Medulla oblongata (tissue), 1 donor: ENCODE measurements around the gene SH3PXD2A.
"Not testable (repeated sequence)": the region's sequence is repeated elsewhere in the genome, so short reads cannot be mapped to it uniquely, and the experiment has no call there.

Source experiments
- DNase-seq: peaks from one replicate; pipeline ENCODE4 v3.0.0-alpha.2; 2015; ENCODE audit errors: extremely low spot score

SH3PXD2A gene

DNA sequence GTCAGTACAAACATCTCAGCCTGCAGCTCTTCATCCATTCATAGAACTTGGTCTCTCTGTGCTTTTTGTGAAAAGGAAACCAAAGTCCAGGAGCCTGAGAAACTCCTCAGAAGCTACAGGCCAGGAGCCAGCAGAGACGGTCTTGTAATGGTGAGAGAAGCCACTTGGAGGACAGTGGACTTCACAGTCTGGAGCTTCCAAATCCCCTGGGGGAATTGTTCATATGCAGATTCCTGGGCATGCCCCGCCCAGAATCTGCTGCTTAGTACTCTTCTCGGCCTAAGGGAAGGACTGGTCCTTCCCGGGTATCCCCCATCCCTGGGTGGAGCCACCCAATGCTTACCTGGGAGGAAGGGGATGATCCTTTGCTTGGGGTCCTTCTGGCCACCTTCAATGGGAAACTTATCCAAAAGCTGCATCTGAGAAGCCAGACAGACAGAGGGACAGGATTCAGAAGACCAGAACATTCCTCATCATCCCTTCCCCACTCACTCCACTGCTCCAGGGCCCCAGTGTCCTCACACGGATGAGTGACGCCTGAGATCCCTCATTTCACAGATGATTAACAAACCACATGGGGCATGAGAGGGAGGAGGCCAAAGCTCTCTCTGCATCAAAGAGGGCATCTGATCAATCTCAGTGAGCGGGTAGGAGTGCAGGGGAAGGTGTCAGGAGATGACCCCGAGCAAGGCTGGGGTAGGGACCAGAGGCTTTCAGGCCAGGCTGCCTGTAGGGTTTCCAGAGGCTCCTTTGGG is 88.4 kb downstream of the SH3PXD2A start:
- no peak for DNase-seq

DNA sequence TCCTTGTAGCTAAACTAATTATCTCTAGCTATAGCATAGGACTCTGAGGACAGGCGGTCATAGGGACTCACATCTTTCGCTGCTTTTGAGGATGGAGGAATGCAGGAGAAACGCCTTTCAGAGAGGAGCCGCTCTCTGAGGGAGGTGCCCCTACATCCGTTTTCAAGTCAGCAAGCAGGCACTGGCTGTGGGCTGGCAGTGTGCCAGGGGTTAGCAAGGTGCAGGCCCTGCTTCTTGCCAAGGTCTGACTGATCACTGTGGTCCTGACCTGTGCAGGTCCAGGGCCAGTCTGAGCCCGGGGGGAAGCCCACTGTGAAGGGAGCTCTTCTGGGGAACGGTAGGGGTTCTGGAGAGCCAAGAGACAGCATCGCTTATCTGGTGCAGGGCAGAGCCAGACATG is 89.4 kb downstream of the SH3PXD2A start:
- DNase-seq = no peak

DNA sequence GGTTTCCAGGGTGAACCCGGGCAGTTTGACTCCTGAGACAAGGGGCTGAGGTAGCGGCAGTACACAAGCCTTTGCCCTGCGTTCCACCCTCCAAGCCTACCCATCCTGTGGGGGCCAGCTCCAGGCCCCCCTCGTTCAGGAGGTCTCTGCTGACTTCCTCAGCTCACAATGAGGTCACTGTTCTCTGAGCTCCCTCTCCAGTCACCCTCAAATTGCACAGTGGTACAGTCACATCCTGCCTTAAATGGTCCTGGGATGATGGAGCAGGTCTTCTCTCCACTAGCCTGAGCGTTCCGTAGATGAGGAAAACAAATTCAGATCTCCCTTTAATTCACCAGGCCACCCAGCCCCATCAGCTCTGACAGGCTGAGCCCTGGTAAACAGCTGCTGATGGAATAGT is 90.2 kb downstream of the SH3PXD2A start:
- DNase-seq = no peak

DNA sequence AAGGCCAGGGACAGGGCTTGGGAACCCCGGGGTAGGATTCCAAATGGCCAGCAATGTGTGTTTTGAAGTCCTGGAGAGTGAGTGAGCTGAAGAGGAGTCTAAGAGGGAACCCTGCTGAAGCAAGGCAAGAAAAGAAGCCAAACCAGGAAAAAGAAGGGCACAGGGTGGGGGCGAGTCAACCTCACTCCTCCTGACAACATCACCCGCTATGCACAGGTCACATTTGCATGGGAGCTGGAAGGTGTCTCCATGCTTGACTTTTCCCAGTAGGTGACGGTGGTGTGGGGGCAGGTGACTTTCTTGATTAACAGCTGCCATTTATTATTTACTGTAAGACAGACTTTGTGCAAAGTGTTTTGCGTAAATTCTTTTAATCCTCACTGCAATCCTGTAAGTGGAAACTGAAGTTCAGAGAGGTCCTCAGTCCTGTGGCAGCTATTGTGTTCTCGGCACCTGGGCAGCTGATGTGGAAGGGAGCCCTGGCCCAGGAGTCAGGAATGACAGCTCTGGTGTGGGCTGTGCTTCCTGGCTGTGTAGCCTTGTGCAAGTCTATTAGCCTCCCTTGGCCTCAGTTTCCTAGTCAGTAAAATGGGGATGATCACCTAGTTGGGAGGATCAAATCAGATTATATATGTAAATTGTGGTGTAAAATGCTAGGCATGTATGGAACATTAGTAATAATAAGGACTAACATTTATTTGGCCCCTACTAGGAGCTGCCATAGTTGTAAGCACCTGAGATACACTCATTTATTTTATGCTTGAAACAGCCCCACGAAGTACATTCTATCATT is 90.9 kb downstream of the SH3PXD2A start:
- no peak for DNase-seq

DNA sequence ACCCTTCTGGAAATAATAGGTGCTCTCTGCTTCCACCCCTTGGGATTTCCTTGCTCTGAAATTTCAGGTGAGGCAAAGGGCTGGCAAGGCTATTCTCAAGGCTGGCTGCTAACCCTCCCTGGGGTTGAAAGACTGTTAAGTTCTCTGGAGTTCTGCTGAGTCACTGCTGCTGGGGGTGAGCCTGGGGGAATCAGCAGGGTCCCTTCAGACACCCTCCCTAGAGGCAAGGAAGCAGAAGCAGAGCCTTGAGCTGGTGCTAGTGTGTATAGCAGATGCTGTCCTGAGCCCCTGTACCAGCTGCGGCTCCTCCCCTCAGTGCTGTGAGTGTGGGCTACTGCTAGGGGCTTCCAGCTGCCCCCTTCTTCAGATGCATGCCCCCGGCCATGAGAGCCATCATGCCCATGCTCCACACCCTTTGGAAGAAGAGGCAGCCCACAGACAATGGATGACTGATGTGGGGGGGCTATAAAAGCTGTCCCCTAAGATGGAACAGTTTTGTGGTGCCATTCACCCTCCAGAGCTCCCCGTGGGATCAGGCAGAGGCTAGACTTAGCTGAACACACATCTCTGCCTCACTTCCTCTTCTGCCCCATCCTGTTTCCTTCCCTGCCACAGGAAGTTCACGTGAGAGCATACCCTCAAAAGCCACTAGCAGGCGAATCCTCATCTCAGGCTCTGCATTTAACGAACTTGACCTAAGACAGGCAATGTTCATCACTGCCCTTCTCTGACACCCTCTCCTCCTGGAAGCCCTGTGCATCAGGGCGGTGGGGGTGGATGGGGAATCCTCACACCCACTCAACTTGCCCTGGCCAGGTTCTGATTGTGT is 91.8 kb downstream of the SH3PXD2A start:
- DNase-seq = peak; percentile 78

DNA sequence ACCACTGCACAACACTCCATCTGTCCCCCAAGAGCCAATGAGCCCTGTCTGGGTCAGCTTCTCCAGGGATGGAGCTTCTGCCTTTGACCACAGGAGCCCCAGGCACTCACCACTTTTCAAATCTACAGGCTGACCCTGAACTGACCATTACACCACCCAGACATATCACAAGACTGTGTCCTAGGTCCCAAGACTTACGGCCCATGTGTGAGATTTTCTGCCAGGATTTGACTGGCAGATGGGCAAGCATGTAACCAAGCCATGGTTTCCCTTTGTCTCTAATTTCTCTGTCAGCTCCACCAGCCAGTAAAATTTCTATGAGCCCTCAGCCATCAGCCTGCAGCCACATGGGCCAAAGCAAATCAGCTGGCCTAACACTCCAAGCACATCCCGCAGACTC is 92.5 kb downstream of the SH3PXD2A start:
- peak; percentile 20 for DNase-seq

DNA sequence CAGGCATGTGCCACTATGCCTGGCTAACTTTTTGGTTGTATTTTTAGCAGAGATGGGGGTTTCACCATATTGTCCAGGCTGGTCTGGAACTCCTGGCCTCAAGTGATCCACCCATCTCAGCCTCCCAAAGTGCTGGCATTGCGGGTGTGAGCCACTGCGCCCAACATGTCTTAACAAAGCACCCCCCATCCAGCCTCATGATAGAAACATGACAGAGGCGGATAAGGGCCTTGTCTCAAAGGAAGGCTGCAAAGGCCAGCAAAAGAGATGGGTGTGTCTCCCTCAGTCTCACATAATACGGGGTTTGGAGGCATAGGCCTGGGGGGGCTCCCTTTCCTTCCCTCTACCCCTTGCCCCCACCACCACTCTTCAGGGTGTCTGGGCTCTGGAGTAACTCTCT is 93.2 kb downstream of the SH3PXD2A start:
- no peak for DNase-seq

DNA sequence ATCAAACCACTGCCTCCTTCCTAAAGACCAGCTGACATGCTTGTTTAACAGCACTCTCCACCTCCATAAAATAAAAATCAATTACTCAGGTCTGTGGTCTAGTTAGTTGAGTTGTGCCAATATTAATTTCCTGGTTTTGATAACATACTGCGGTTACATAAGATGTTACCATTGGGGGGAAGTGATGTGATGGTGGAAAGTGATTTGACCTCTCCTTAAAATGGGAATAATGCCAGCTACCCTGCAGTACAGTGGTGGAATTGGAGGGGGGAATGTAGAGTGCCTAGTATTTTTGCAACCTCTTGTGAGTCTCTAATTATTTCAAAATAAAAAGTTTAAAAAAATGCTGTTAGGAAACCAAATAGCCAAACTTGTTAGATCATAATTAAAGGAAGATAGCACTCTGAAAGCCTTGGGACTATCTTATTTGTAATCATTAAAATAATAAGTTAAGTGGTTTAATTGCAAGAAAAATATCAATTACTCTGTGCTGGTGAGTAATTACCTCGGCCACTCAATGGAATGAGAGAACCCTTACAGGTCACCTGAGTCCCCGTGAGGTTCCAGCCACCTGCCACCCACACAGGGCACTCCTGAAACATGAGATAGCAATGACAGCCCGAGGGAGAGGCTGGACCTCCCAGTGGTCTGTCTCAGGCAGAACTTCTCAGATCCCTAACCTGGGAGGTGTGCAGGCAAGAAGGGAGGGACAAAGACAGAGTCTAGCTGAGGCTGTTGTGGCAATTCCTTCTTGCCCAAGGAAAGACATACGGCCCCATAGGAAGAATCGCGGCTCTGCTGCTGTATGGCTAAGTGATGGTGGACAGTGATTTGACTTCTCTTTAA is 94.1 kb downstream of the SH3PXD2A start:
- no peak for DNase-seq

DNA sequence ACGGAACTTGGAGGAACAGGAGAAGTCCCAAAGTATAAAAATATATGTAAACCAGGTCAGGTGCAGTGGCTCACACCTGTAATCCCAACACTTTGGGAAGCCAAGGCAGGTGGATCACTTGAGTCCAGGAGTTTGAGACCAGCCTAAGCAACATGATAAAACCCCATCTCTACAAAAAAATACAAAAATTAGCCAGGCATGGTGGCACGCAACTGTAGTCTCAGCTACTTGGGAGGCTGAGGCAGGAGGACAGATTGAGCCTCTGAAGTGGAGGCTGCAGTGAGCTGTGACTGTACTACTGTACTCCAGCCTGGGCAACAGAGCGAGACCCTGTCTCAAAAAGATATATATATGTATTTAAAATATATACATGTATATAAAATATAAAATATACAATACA is 95.1 kb downstream of the SH3PXD2A start:
- DNase-seq = not testable (repeated sequence)

DNA sequence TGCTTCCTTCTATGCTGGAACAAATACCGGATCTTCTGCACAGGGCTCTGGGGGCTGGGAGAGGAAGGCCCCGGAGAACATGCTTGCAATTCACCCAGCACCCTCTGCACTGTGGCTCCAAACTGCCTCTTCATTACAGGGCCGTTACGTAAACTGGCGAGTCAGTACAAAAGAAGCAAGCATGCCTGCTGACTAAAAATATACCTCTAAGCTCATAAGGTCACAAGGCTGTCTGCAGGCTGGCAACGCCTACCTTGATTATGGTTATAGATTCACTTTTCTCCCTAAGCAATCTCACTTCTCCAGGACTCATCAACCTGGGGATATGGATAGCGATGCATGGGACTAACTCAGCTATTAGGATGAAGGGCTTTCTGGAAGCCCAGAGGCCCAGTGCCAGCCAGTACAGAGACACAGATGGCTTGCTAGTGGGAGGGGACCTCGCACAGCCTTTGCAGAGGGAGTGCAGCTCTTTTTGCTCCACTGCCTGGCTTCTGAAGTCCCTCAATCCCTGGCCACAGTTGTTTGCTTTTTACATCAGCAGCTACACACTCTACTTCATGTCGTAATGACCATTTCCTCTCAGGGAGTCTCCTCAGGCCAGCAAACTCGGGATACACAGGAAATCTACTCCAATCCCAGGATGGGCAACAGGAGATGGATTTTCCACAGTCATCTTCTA is 96.1 kb downstream of the SH3PXD2A start:
- peak; percentile 82 for DNase-seq

DNA sequence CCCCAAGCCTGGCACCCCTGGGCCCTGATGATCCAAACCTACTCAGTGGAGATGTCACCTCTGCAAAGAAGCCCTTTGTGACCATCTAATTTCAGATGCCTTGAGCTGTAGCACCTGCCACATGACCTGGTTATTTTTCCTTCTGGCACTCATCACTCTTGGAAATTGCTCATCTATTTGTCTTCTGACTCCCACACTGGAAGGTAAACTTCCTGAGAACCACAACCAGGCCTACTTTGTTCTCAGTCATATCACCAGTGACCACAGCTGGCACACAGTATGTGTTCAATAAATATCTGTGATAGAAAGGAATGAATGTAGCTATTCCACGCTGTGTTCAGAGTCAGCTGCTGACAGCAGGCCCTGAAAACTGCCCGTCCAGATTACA is 97.1 kb downstream of the SH3PXD2A start:
- no peak for DNase-seq

DNA sequence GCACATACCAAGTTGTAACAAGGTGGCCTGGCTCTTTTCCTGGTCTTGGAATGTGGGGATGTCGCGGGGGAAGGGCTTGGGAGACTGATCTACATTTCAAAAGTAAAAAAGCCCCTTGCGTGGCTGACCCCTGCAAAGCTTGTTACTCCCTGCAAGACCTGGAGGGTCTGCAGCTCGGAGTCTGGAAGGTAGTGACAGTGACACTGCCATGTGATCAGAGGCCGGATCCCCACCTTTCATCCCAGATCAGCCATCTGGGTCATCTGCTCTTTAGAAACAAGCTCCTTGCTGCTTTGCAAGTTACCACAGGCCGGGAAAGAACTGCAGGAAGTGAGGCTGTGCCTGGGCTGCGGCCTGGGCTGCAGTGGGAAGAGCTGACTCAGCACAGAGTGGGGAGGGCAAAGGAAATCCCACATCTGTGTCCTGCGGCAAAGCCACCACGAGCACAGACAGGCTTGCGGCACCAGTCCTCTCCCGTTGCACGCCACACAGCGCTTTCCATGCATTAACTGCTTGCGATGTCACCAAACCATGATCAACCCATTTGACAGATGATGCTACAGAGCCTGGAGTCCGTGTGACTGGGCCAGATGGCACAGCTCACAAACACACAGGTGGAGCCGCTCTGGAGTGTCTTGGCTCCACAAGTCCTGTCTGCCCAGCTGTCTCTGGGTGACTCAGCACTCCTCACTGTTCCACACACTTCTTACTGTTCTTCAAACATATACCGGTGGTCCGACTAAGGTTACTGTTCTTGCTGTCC is 97.7 kb downstream of the SH3PXD2A start:
- peak; percentile 49 for DNase-seq

DNA sequence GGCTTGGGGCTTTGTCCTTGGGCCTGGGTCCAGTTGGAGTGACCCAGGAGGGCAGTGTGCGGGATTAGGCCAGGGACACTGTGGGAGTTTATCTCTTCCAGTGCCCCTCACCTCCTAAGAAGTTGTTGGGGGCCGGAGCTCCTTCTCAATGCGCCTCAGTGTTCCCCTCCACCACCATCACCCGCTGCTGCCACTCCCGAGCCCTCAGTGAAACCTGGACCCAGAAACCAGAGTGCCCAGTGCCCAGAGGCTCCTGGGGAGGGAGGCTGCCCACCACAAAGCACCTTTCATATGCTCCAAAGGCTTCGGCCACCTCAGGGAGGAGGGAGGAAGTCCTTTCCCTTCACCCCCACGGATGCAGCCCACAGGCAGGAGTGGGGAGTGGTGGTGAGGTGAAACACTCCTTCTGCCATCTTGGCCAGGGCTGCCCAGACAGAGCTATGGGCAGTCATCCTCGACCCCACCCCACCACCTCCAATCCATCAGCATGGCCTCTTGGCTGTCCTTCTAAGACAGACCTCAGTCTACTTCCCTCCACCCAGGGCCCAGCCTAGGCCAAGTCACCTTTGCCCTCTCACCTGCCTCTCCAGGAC is 99.0 kb downstream of the SH3PXD2A start:
- no peak for DNase-seq

DNA sequence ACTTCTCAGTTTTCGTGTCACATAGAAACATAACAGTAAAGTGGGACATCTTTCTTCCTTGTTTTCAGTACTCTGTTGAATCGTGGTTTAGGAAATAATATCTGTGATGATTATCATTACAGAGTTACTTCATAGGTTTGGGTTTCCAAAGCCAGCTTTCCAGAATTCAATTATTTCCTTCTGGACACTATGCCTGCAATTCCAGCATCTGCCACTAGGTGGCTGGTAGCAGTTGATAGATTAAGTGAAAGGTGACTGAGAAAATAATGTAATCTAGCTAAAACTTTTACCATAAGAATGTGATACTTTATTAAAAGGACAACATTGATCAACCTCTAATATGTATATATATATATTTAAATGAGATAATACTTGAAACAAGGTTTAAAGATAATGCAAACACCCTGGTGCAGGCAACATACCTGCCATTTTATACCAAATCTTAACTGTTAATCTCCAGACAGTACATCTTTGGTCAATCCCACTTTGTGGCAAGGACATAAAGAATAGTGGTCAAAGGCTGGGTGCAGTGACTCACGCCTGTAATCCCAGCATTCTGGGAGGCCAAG is 102.6 kb downstream of the SH3PXD2A start:
- no peak for DNase-seq

DNA sequence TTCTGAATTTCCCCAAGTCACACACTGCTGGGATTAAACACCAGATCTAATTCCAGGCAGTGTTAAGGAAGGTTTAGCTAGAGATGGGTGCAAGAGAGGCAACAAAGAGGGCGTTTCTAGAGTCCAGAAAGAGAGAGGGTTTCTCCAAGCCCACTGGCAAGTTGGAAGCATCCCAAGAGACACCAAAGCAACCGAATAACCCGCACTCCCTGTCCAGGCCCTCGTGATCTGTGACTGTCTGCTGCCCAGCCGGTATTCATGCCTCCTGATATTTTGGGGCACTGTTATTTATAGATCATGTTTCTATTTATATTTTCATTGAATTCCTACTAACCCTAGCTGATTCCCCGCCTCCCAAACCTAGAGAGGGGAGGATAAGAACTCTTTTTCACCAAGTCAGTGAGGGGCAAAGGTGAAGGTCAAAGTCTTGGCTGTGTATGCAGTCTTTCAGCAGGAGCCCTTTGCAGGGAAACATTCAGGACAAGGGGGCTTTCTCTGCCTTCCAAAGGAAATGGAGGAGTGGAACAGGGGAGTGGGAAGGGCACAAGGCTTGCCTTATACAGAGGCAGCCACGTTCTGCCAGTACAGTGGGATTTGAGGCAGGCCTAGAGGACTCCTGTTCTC is 103.6 kb downstream of the SH3PXD2A start:
- no peak for DNase-seq

DNA sequence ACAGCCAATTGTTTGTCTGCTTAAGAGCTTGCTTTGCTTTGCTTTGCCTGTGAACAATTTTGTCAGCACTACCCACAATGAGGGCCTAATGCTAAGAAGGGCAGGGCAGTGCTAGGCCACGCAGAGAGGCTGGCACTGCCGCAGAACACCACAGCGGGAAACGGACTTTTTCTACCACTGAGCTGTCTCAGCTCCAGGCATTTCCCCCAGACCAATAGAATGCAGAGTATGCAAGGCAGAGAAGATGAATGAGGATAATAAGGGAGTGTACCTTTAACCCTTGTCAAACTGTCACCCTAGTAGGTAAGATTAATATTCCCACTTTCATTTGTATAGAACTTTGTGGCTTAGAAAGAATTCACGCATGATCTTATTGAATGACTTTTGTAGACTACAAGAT is 104.5 kb downstream of the SH3PXD2A start:
- DNase-seq = no peak

DNA sequence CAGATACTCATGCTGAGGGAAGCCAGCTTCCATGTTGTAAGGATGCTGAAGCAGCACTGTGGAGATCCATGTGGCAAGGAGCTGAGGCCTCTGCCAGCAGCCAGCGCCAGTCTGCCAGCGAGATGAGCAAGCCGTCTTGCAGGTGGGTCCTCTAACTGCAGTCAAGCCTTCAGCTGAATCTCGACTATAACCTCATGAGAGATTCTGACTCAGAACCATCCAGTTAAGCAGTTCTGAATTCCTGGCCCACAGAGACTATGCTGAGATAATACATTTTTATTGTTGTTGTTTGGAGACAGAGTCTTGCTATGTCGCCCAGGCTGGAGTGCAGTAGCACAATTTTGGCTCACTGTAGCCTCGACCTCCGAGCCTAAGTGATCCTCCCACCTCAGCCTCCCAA is 105.6 kb downstream of the SH3PXD2A start:
- no peak for DNase-seq

DNA sequence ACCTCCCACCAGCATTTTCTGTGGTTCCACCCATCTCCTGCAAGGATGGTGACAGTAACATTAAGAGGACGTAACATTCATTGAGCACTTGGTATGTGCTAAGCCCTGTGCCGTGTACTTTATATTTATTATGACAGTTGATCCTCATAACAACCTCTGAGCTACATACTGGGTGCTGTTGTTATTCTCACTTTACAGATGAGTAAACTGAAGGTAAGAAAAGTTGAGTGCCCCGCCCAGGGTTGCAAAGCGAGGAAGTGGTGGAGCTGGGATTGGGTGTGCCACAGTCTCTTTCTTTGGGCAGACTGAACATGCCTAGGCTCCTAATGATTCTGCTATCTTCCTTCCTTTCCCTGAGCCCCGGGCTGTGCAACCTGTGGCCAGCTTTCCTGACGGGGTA is 107.4 kb downstream of the SH3PXD2A start:
- DNase-seq = no peak
